K562 (cell line): Measurements from ENCODE around the gene CHPF2. TPM values are rescaled to one million over a fixed set of nuclear protein-coding genes. Genes with fewer than 3 reads are reported as not detected.
A peak's percentile ranks its signal among the peaks of the same experiment; 100 is the strongest.

Experiments
- ARHGAP35 ChIP-seq: fragments of 450-650 bp; IDR thresholded peaks from 2 replicates; pipeline ENCODE4 v1.6.1; 2018; ENCODE audit not compliant: partially characterized antibody
- BHLHE40 ChIP-seq: IDR thresholded peaks from 2 replicates; pipeline ENCODE4 v1.6.1; 2011; ENCODE audit warnings: low read length, improper control_type of control experiment
- BRF1 ChIP-seq: IDR thresholded peaks from 3 replicates; pipeline ENCODE4 v1.6.1; 2011; ENCODE audit warnings: borderline replicate concordance, mild to moderate bottlenecking; ENCODE audit not compliant: insufficient read length; ENCODE audit errors: extremely low read depth
- CBFB ChIP-seq: sonication (generic); formaldehyde crosslinking; IDR thresholded peaks from 2 replicates; pipeline ENCODE4 v1.4.0; 2020; ENCODE audit warnings: mild to moderate bottlenecking, missing genetic modification reagents
- CBX8 ChIP-seq: fragments of 200-600 bp; sonication (generic); IDR thresholded peaks from 2 replicates; pipeline ENCODE4 v1.6.1; 2012; ENCODE audit warnings: borderline replicate concordance, mixed run types, low read depth, mild to moderate bottlenecking, moderate library complexity, mixed read lengths, low read length, control low read depth, inconsistent platforms; ENCODE audit not compliant: poor library complexity, severe bottlenecking; ENCODE audit errors: extremely low read depth
- DLX4 ChIP-seq: fragments of 250-450 bp; sonication (Bioruptor Pico); IDR thresholded peaks from 2 replicates; pipeline ENCODE4 v1.6.1; 2021; ENCODE audit warnings: mild to moderate bottlenecking
- DNMT1 ChIP-seq: fragments of 450-650 bp; IDR thresholded peaks from 2 replicates; pipeline ENCODE4 v1.6.1; 2016; ENCODE audit warnings: antibody characterized with exemption, mild to moderate bottlenecking
- EGR1 ChIP-seq: fragments of 450-650 bp; conservative IDR thresholded peaks from 2 replicates; pipeline ENCODE4 v1.6.1; 2017; ENCODE audit warnings: mild to moderate bottlenecking
- EHMT2 ChIP-seq: fragments of 450-650 bp; IDR thresholded peaks from 2 replicates; pipeline ENCODE4 v1.6.1; 2018; ENCODE audit warnings: antibody characterized with exemption
- HOMEZ ChIP-seq: fragments of 250-450 bp; sonication (Bioruptor Pico); IDR thresholded peaks from 2 replicates; pipeline ENCODE4 v1.4.0; 2020; ENCODE audit warnings: mild to moderate bottlenecking, moderate library complexity
- IRF2 ChIP-seq: sonication (generic); formaldehyde crosslinking; IDR thresholded peaks from 2 replicates; pipeline ENCODE4 v1.8.1; 2022; ENCODE audit warnings: mild to moderate bottlenecking, missing genetic modification reagents
- KHSRP ChIP-seq: fragments of 450-650 bp; IDR thresholded peaks from 2 replicates; pipeline ENCODE4 v1.6.1; 2017
- MCM5 ChIP-seq: fragments of 450-650 bp; IDR thresholded peaks from 2 replicates; pipeline ENCODE4 v1.6.1; 2016; ENCODE audit warnings: low read depth
- NRF1 ChIP-seq, 2 experiments: fragments of 450-650 bp; IDR thresholded peaks in 1 of 2; conservative IDR thresholded peaks in 1 of 2; 2 replicates each; pipeline ENCODE4 v1.6.1; 2014; ENCODE audit warnings: mild to moderate bottlenecking in 2 of 2
- PHF21A ChIP-seq: fragments of 450-650 bp; IDR thresholded peaks from 2 replicates; pipeline ENCODE4 v1.6.1; 2017; ENCODE audit warnings: low read depth, borderline replicate concordance
- PHTF2 ChIP-seq: fragments of 250-450 bp; sonication (Bioruptor Pico); IDR thresholded peaks from 2 replicates; pipeline ENCODE4 v1.5.0; 2021; ENCODE audit warnings: mild to moderate bottlenecking
- PURB ChIP-seq: sonication (generic); formaldehyde crosslinking; IDR thresholded peaks from 2 replicates; pipeline ENCODE4 v1.9.0; 2021; ENCODE audit warnings: low read depth, mild to moderate bottlenecking, missing genetic modification reagents
- RCOR1 ChIP-seq, 2 experiments: IDR thresholded peaks; 2 replicates each; pipeline ENCODE4 v1.6.1; 2012; ENCODE audit warnings: low read depth in 2 of 2, low read length in 2 of 2, borderline replicate concordance in 1 of 2, improper control_type of control experiment in 1 of 2
- SOX6 ChIP-seq: fragments of 450-650 bp; IDR thresholded peaks from 2 replicates; pipeline ENCODE4 v1.6.1; 2014; ENCODE audit warnings: mild to moderate bottlenecking
- SRSF7 ChIP-seq: fragments of 200-400 bp; formaldehyde crosslinking; optimal IDR thresholded peaks from 2 replicates; pipeline ENCODE3; 2017; ENCODE audit warnings: mild to moderate bottlenecking, low read depth, low read length
- TFAP4 ChIP-seq: sonication (generic); formaldehyde crosslinking; IDR thresholded peaks from 2 replicates; pipeline ENCODE4 v1.8.0; 2022; ENCODE audit warnings: missing genetic modification reagents, mild to moderate bottlenecking, moderate library complexity, borderline replicate concordance
- ZBTB5 ChIP-seq: fragments of 450-650 bp; IDR thresholded peaks from 2 replicates; pipeline ENCODE4 v1.6.1; 2017; ENCODE audit warnings: antibody characterized with exemption
- ZKSCAN1 ChIP-seq: fragments of 150-350 bp; IDR thresholded peaks from 2 replicates; pipeline ENCODE4 v1.6.1; 2016; ENCODE audit warnings: low read depth, low read length
- ZNF239 ChIP-seq: fragments of 250-450 bp; sonication (Bioruptor Pico); IDR thresholded peaks from 2 replicates; pipeline ENCODE4 v1.4.0; 2020; ENCODE audit warnings: mild to moderate bottlenecking
- ZNF282 ChIP-seq: sonication (generic); formaldehyde crosslinking; IDR thresholded peaks from 2 replicates; pipeline ENCODE4 v1.8.1; 2023; ENCODE audit warnings: missing genetic modification reagents
- ZNF76 ChIP-seq: fragments of 250-450 bp; sonication (Bioruptor Pico); IDR thresholded peaks from 2 replicates; pipeline ENCODE4 v1.4.0; 2020; ENCODE audit warnings: mild to moderate bottlenecking, moderate library complexity, borderline replicate concordance
- polyA plus RNA-seq, 8 experiments: library from polyadenylated mRNA; depleted of rRNA in 4 of 8; stranded (reverse) in 5 of 8; unstranded in 3 of 8; fragments of >200 nt; fragmentation: Nextera tagmentation in 2 of 8; fragmentation: Illumina TruSeq in 1 of 8; extraction: Ambion mirVana in 2 of 8; extraction: Trizol in 1 of 8; gene quantifications; 2 replicates each; pipeline versions ENCODE4 v1.2.1 to v1.2.3, GENCODE V29; 2011 to 2014; ENCODE audit warnings: inconsistent platforms in 1 of 8, missing spikeins in 1 of 8
- total RNA-seq, 7 experiments: library from RNA; depleted of rRNA in 6 of 7; stranded (reverse); fragments of >200 nt in 6 of 7; fragmentation: Illumina TruSeq in 2 of 7; extraction: Trizol in 2 of 7; gene quantifications; 2 replicates each; pipeline versions ENCODE4 v1.2.1 to v1.2.3, GENCODE V29; 2011 to 2021; ENCODE audit warnings: low replicate concordance in 1 of 7

The CHPF2 gene
- total and polyA plus RNA-seq, 9 of the 15 experiments (the other 6 are each of a cell fraction or from before 2014, with no cell fraction given) = 0.08 to 32.8 (median 10.5) TPM

- TF ChIP-seq ZNF282 (CRISPR knock-in tag) = no peak
- no peak for TF ChIP-seq PHTF2 (CRISPR knock-in tag)
- TF ChIP-seq PHF21A = no peak
- TF ChIP-seq ZBTB5 = peak; percentile 88
- no peak for TF ChIP-seq SOX6
- no peak for TF ChIP-seq KHSRP
- TF ChIP-seq DNMT1 = no peak
- TF ChIP-seq BRF1 = no peak
- TF ChIP-seq EGR1 = no peak
- TF ChIP-seq PURB (CRISPR knock-in tag) = 0 out of 2 replicates have a peak, but pooled peaks have one; percentile 18
- no peak for TF ChIP-seq ARHGAP35
- TF ChIP-seq ZNF239 (CRISPR knock-in tag) = no peak
- no peak for TF ChIP-seq ZKSCAN1
- TF ChIP-seq ZNF76 (CRISPR knock-in tag) = no peak
- TF ChIP-seq RCOR1 (IDR thresholded peaks at IDR 0.05; ENCODE audit: borderline replicate concordance in 1 of 2, low read depth in 2 of 2, low read length in 2 of 2) = no peak
- peak; percentile 78; the same call in 1 of the 2 replicates for TF ChIP-seq EHMT2
- TF ChIP-seq DLX4 (CRISPR knock-in tag) = no peak
- TF ChIP-seq IRF2 (CRISPR knock-in tag) = peak; percentile 63; the same call in 1 of the 2 replicates
- TF ChIP-seq SRSF7 = no peak
- peak; percentile 54 to 60 for TF ChIP-seq NRF1 (conservative IDR thresholded peaks at IDR 0.05 in 1 of 2, IDR thresholded peaks at IDR 0.05 in 1 of 2)
- peak; percentile 71; the same call in 1 of the 2 replicates for TF ChIP-seq CBFB
- peak; percentile 12; the same call in 1 of the 2 replicates for TF ChIP-seq BHLHE40
- TF ChIP-seq HOMEZ = no peak
- TF ChIP-seq CBX8 = no peak
- TF ChIP-seq MCM5 = no peak
- TF ChIP-seq TFAP4 = peak; percentile 55; the same call in 1 of the 2 replicates
These were observed 27.8 kb upstream of the CHPF2 start (continued) for GRCh38 chr7:151204383-151205032.
